ENCODE results near the gene SLC44A3. TPM values are rescaled to one million over a fixed set of nuclear protein-coding genes. Genes with fewer than 3 reads are reported as not detected.

Gene SLC44A3
- total RNA-seq, 1 donor from 2014 or later = 1.7 TPM

DNA sequence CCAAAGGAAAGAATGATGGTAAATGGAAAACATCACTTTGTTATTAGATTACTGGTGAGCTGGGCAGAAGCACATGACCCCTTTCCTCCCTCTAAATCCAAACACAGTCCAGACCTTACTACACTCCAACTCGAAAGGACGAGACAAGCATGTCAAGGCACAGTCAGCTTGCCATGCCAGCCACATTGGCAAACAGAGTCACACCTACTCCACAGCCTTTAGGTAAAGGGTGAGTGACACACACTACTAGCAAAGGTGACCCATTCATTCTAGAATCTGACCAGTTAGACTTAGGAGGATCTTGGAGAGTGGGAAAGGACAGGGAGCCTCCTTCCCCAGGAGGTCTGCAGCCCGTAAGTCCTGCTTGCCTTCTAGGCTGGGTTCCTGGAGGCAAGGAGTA is 3.0 kb downstream of the SLC44A3 start:
- no peak overlapping the region for H3K4me3 Mint-ChIP-seq

GRCh38 chr1:94825936-94826335 is 5.8 kb downstream of the SLC44A3 start:
- H3K9me3 ChIP-seq (ENCODE audit: low read depth) = no peaks in the 10 kb centered on the region
- H2AFZ ChIP-seq (replicated peaks) = no peak overlapping the region
- H3F3A ChIP-seq (ENCODE audit: low read depth) = peaks cover 10% of the 10 kb centered on the region
- peaks cover 20% of the 10 kb centered on the region for H3K27me3 ChIP-seq
- H3K27me3 Mint-ChIP-seq (ENCODE audit: insufficient read depth, low read depth) = peaks cover 5% of the 10 kb centered on the region
- peaks cover 8% of the 10 kb centered on the region for H3K4me1 Mint-ChIP-seq
- H3K36me3 Mint-ChIP-seq = no peaks in the 10 kb centered on the region
- H3K27ac ChIP-seq = no peak overlapping the region
- H3K79me2 ChIP-seq (ENCODE audit: low read depth) = no peaks in the 10 kb centered on the region
- H3K9ac ChIP-seq = no peak overlapping the region
- no peak overlapping the region for H3K4me3 Mint-ChIP-seq
- DNase-seq (ENCODE audit: low spot score) = no peak
- H3K9me3 Mint-ChIP-seq = no peaks in the 10 kb centered on the region
- no peaks in the 10 kb centered on the region for H3K36me3 ChIP-seq
- H3K4me1 ChIP-seq = no peaks in the 10 kb centered on the region
- H3K4me2 ChIP-seq = no peak overlapping the region
- H3K27ac Mint-ChIP-seq = no peak overlapping the region
- no peaks in the 10 kb centered on the region for H4K20me1 ChIP-seq (ENCODE audit: low read depth)
- no peak for TF ChIP-seq CTCF (IDR thresholded peaks at IDR 0.05)
- TF ChIP-seq EZH2phosphoT487 (IDR thresholded peaks at IDR 0.05) = no peak
- no peak for TF ChIP-seq EZH2 (IDR thresholded peaks at IDR 0.05)
- no peak overlapping the region for H3K4me3 ChIP-seq

More for the DNA sequence above, 3.0 kb downstream of the SLC44A3 start:
- no peaks in the 10 kb centered on the region for H3K79me2 ChIP-seq (ENCODE audit: low read depth)
- no peak overlapping the region for H3K9ac ChIP-seq
- H3K9me3 ChIP-seq (ENCODE audit: low read depth) = no peaks in the 10 kb centered on the region
- H3K27me3 ChIP-seq = peaks cover 40% of the 10 kb centered on the region
- H3K4me3 ChIP-seq = no peak overlapping the region
- H3K4me1 ChIP-seq = no peaks in the 10 kb centered on the region
- no peak for DNase-seq (ENCODE audit: low spot score)
- Mint-ChIP-seq H3K27me3 (ENCODE audit: insufficient read depth, low read depth) (peaks cover 11% of the 10 kb centered on the region), H3K36me3 (no peaks in the 10 kb centered on the region), H3K9me3 (no peaks in the 10 kb centered on the region), H3K27ac (no peak overlapping the region), H3K4me1 (peaks cover 16% of the 10 kb centered on the region)
- TF ChIP-seq EZH2 (IDR thresholded peaks at IDR 0.05) (no peak), EZH2phosphoT487 (IDR thresholded peaks at IDR 0.05) (no peak), CTCF (IDR thresholded peaks at IDR 0.05) (no peak)
- no peaks in the 10 kb centered on the region for H4K20me1 ChIP-seq (ENCODE audit: low read depth)
- no peak overlapping the region for H2AFZ ChIP-seq (replicated peaks)
- H3F3A ChIP-seq (ENCODE audit: low read depth) = peaks cover 16% of the 10 kb centered on the region
- no peak overlapping the region for H3K27ac ChIP-seq
- H3K36me3 ChIP-seq = no peaks in the 10 kb centered on the region
- no peak overlapping the region for H3K4me2 ChIP-seq

DNA sequence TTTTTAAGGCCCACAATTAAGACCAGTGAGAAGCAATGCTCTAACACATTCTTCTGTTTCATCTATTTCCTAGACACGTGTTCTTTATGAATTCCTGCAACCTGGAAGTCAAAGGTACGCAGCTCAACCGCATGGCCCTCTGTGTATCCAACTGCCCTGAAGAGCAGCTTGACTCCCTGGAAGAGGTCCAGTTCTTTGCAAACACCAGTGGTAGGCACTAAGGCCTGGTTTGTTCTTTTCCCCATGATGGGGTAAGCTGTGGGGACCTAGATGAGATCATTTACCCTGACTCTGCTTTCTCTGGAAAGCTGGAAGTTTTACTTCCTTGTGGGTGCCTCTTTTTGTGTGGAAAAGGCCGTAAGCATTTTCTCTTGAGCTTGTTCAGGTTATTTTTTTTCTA is 7.3 kb downstream of the SLC44A3 start:
- Histone ChIP-seq H3F3A (ENCODE audit: low read depth) (no peaks in the 10 kb centered on the region), H3K79me2 (ENCODE audit: low read depth) (no peaks in the 10 kb centered on the region), H3K9me3 (ENCODE audit: low read depth) (no peaks in the 10 kb centered on the region), H3K27ac (no peak overlapping the region), H3K4me3 (no peak overlapping the region), H3K4me2 (no peak overlapping the region), H3K9ac (no peak overlapping the region), H3K4me1 (no peaks in the 10 kb centered on the region), H4K20me1 (ENCODE audit: low read depth) (no peaks in the 10 kb centered on the region), H3K36me3 (no peaks in the 10 kb centered on the region), H2AFZ (replicated peaks) (peak overlapping the region; percentile 26), H3K27me3 (peaks cover 5% of the 10 kb centered on the region)
- H3K4me3 Mint-ChIP-seq = no peak overlapping the region
- DNase-seq (ENCODE audit: low spot score) = no peak
- TF ChIP-seq CTCF (IDR thresholded peaks at IDR 0.05) (no peak), EZH2 (IDR thresholded peaks at IDR 0.05) (no peak), EZH2phosphoT487 (IDR thresholded peaks at IDR 0.05) (no peak)
- no peaks in the 10 kb centered on the region for H3K36me3 Mint-ChIP-seq
- H3K4me1 Mint-ChIP-seq = no peaks in the 10 kb centered on the region
- no peaks in the 10 kb centered on the region for H3K9me3 Mint-ChIP-seq
- no peak overlapping the region for H3K27ac Mint-ChIP-seq
- peaks cover 2% of the 10 kb centered on the region for H3K27me3 Mint-ChIP-seq (ENCODE audit: insufficient read depth, low read depth)

Data from neural progenitor cell (in vitro differentiated cells).